Effector memory CD8-positive, alpha-beta T cell (primary cell): ENCODE data around the gene SLC16A3.
A peak's percentile ranks its signal among the peaks of the same experiment; 100 is the strongest.

Source experiments
- ATAC-seq: fragments of 150-1000 bp; cut with Tn5 transposase; replicated peaks from 2 replicates; pipeline ENCODE4 v1.10.0; 2021; ENCODE audit warnings: mild to moderate bottlenecking, moderate library complexity
- DNase-seq, 3 experiments: peaks; one replicate each; pipeline ENCODE4 v3.0.0; 2021
- H3K27ac Mint-ChIP-seq, 2 donors: one replicate each; pipeline ENCODE4 v1.8.0; 2022; ENCODE audit warnings: mild to moderate bottlenecking in 2 of 2, mixed read lengths in 2 of 2, moderate library complexity in 2 of 2
- H3K27me3 Mint-ChIP-seq, 2 donors: one replicate each; pipeline ENCODE4 v1.8.0; 2022; ENCODE audit warnings: mixed read lengths in 2 of 2
- H3K36me3 Mint-ChIP-seq: one replicate; pipeline ENCODE4 v1.8.0; 2022; ENCODE audit warnings: mild to moderate bottlenecking, moderate library complexity, mixed read lengths; ENCODE audit not compliant: insufficient read depth
- H3K4me1 Mint-ChIP-seq, 2 donors: one replicate each; pipeline ENCODE4 v1.8.0; 2022; ENCODE audit warnings: low read depth in 2 of 2, mixed read lengths in 2 of 2
- H3K4me3 Mint-ChIP-seq, 2 donors: one replicate each; pipeline ENCODE4 v1.8.0; 2022; ENCODE audit warnings: mild to moderate bottlenecking in 2 of 2, mixed read lengths in 2 of 2, moderate library complexity in 2 of 2
- H3K9me3 Mint-ChIP-seq, 2 donors: one replicate each; pipeline ENCODE4 v1.8.0; 2022; ENCODE audit warnings: mixed read lengths in 2 of 2

Gene SLC16A3

GRCh38 chr17:82237746-82238471 is 9.1 kb downstream of the SLC16A3 start:
- H3K4me1 Mint-ChIP-seq, result peaks cover 30 to 43% of the 10 kb centered on the region in 2 donors

GRCh38 chr17:82238472-82239201 is 9.8 kb downstream of the SLC16A3 start:
- H3K27ac Mint-ChIP-seq, result peak overlapping the region; percentile 92 to 96
- peaks cover 30 to 43% of the 10 kb centered on the region in 2 donors for H3K4me1 Mint-ChIP-seq
- H3K27me3 Mint-ChIP-seq, result no peaks in the 10 kb centered on the region
- peaks cover 96% of the 10 kb centered on the region for H3K36me3 Mint-ChIP-seq
- ATAC-seq, result peak; percentile 60
- DNase-seq, result peak; percentile 57 to 64 (median 63)
- H3K9me3 Mint-ChIP-seq, result no peaks in the 10 kb centered on the region
- H3K4me3 Mint-ChIP-seq, result peak overlapping the region; percentile 84 to 90

More at GRCh38 chr17:82237746-82238471, 9.1 kb downstream of the SLC16A3 start:
- H3K27ac Mint-ChIP-seq, result peak overlapping the region; percentile 92 to 96
- H3K27me3 Mint-ChIP-seq, result no peaks in the 10 kb centered on the region
- H3K9me3 Mint-ChIP-seq, result no peaks in the 10 kb centered on the region
- no peak for ATAC-seq
- no peak for DNase-seq
- peaks cover 96% of the 10 kb centered on the region for H3K36me3 Mint-ChIP-seq
- H3K4me3 Mint-ChIP-seq, result peak overlapping the region; percentile 84 to 90

- Mint-ChIP-seq H3K4me1 (peaks cover 38 to 49% of the 10 kb centered on the region in 2 donors), H3K36me3 (peaks cover 96% of the 10 kb centered on the region)
Observed at GRCh38 chr17:82239401-82239925, 10.6 kb downstream of the SLC16A3 start.

GRCh38 chr17:82239926-82240505 is 11.2 kb downstream of the SLC16A3 start:
- no peaks in the 10 kb centered on the region for H3K9me3 Mint-ChIP-seq
- H3K36me3 Mint-ChIP-seq, result peaks cover 96% of the 10 kb centered on the region
- H3K4me1 Mint-ChIP-seq, result peaks cover 43 to 53% of the 10 kb centered on the region in 2 donors
- DNase-seq (no peak), ATAC-seq (no peak)
- H3K4me3 Mint-ChIP-seq, result peak overlapping the region in 1 of 2 donors; percentile 90
- H3K27ac Mint-ChIP-seq, result peak overlapping the region; percentile 90 to 96
- H3K27me3 Mint-ChIP-seq, result no peaks in the 10 kb centered on the region

More at GRCh38 chr17:82239401-82239925, 10.6 kb downstream of the SLC16A3 start:
- DNase-seq (no peak), ATAC-seq (no peak)
- H3K4me3 Mint-ChIP-seq, result peak overlapping the region; percentile 84 to 90
- no peaks in the 10 kb centered on the region for H3K9me3 Mint-ChIP-seq
- no peaks in the 10 kb centered on the region for H3K27me3 Mint-ChIP-seq
- H3K27ac Mint-ChIP-seq, result peak overlapping the region; percentile 90 to 96

- no peak for DNase-seq
Observed at GRCh38 chr17:82240506-82241182, 11.8 kb downstream of the SLC16A3 start.

GRCh38 chr17:82241183-82241925 is 12.5 kb downstream of the SLC16A3 start:
- peak overlapping the region in 1 of 2 donors; percentile 53 for H3K4me3 Mint-ChIP-seq
- peaks cover 100% of the 10 kb centered on the region for H3K36me3 Mint-ChIP-seq
- peak; percentile 16 for ATAC-seq
- H3K9me3 Mint-ChIP-seq, result no peaks in the 10 kb centered on the region
- peaks cover 49 to 53% of the 10 kb centered on the region in 2 donors for H3K4me1 Mint-ChIP-seq
- H3K27me3 Mint-ChIP-seq, result no peaks in the 10 kb centered on the region
- no peak for DNase-seq
- peak overlapping the region; percentile 90 to 96 for H3K27ac Mint-ChIP-seq

More at GRCh38 chr17:82240506-82241182, 11.8 kb downstream of the SLC16A3 start:
- H3K9me3 Mint-ChIP-seq, result no peaks in the 10 kb centered on the region
- H3K4me3 Mint-ChIP-seq, result peak overlapping the region in 1 of 2 donors; percentile 90
- H3K36me3 Mint-ChIP-seq, result peaks cover 100% of the 10 kb centered on the region
- H3K4me1 Mint-ChIP-seq, result peaks cover 46 to 54% of the 10 kb centered on the region in 2 donors
- H3K27ac Mint-ChIP-seq, result peak overlapping the region; percentile 90 to 96
- ATAC-seq, result no peak
- H3K27me3 Mint-ChIP-seq, result no peaks in the 10 kb centered on the region

- Mint-ChIP-seq H3K27me3 (no peaks in the 10 kb centered on the region), H3K4me3 (peak overlapping the region in 1 of 2 donors; percentile 53), H3K4me1 (peaks cover 53 to 59% of the 10 kb centered on the region in 2 donors), H3K36me3 (peaks cover 100% of the 10 kb centered on the region), H3K27ac (peak overlapping the region in 1 of 2 donors; percentile 96), H3K9me3 (no peaks in the 10 kb centered on the region)
- DNase-seq (no peak), ATAC-seq (no peak)
Observed at GRCh38 chr17:82241926-82242697, 13.3 kb downstream of the SLC16A3 start.

- peak overlapping the region in 1 of 2 donors; percentile 96 for H3K27ac Mint-ChIP-seq
- no peaks in the 10 kb centered on the region for H3K9me3 Mint-ChIP-seq
- DNase-seq (no peak), ATAC-seq (no peak)
- peaks cover 100% of the 10 kb centered on the region for H3K36me3 Mint-ChIP-seq
- peak overlapping the region in 1 of 2 donors; percentile 15 for H3K4me3 Mint-ChIP-seq
- H3K27me3 Mint-ChIP-seq, result no peaks in the 10 kb centered on the region
- peaks cover 58 to 59% of the 10 kb centered on the region in 2 donors for H3K4me1 Mint-ChIP-seq
Observed at GRCh38 chr17:82242698-82242976, 13.8 kb downstream of the SLC16A3 start.

- DNase-seq (no peak), ATAC-seq (no peak)
- no peaks in the 10 kb centered on the region for H3K27me3 Mint-ChIP-seq
- peak overlapping the region in 1 of 2 donors; percentile 14 for H3K4me3 Mint-ChIP-seq
- H3K27ac Mint-ChIP-seq, result peak overlapping the region in 1 of 2 donors; percentile 96
- peaks cover 100% of the 10 kb centered on the region for H3K36me3 Mint-ChIP-seq
- H3K9me3 Mint-ChIP-seq, result no peaks in the 10 kb centered on the region
- peaks cover 61 to 62% of the 10 kb centered on the region in 2 donors for H3K4me1 Mint-ChIP-seq
Observed at GRCh38 chr17:82242977-82243647, 14.3 kb downstream of the SLC16A3 start.

GRCh38 chr17:82243648-82244412 is 15.0 kb downstream of the SLC16A3 start:
- Mint-ChIP-seq H3K9me3 (no peaks in the 10 kb centered on the region), H3K27me3 (no peaks in the 10 kb centered on the region), H3K4me3 (peak overlapping the region in 1 of 2 donors; percentile 13), H3K4me1 (peaks cover 57% of the 10 kb centered on the region in 2 donors), H3K27ac (peak overlapping the region; percentile 73 to 96), H3K36me3 (peaks cover 100% of the 10 kb centered on the region)
- no peak for DNase-seq
- ATAC-seq, result no peak
